Measurements from ENCODE around the gene FOS.

FOS gene

GRCh38 chr14:75290851-75291250 is 12.2 kb downstream of the FOS start:
- no peak for TF ChIP-seq ZNF274 (IDR thresholded peaks at IDR 0.05; ENCODE audit: low read depth, low read length)
- H3K4me3 ChIP-seq (ENCODE audit: low read length) = no peak overlapping the region

- no peak for TF ChIP-seq ZNF274 (IDR thresholded peaks at IDR 0.05; ENCODE audit: low read depth, low read length)
Observed at GRCh38 chr14:75291331-75291730, 12.7 kb downstream of the FOS start.

GRCh38 chr14:75292101-75292563 is 13.5 kb downstream of the FOS start:
- no peak overlapping the region for H3K4me3 ChIP-seq (ENCODE audit: low read length)
- no peak for TF ChIP-seq ZNF274 (IDR thresholded peaks at IDR 0.05; ENCODE audit: low read depth, low read length)

More at GRCh38 chr14:75291331-75291730, 12.7 kb downstream of the FOS start:
- no peak overlapping the region for H3K4me3 ChIP-seq (ENCODE audit: low read length)

- no peak overlapping the region for H3K4me3 ChIP-seq (ENCODE audit: low read length)
- no peak for TF ChIP-seq ZNF274 (IDR thresholded peaks at IDR 0.05; ENCODE audit: low read depth, low read length)
Observed at GRCh38 chr14:75292886-75293285, 14.3 kb downstream of the FOS start.

- no peak for TF ChIP-seq ZNF274 (IDR thresholded peaks at IDR 0.05; ENCODE audit: low read depth, low read length)
Observed at GRCh38 chr14:75293920-75294648, 15.5 kb downstream of the FOS start.

GRCh38 chr14:75294649-75295033 is 16.0 kb downstream of the FOS start:
- TF ChIP-seq ZNF274 (IDR thresholded peaks at IDR 0.05; ENCODE audit: low read depth, low read length) = no peak
- H3K4me3 ChIP-seq (ENCODE audit: low read length) = peak overlapping the region; percentile 92

More at GRCh38 chr14:75293920-75294648, 15.5 kb downstream of the FOS start:
- H3K4me3 ChIP-seq (ENCODE audit: low read length) = peak overlapping the region; percentile 92

- no peak for TF ChIP-seq ZNF274 (IDR thresholded peaks at IDR 0.05; ENCODE audit: low read depth, low read length)
- peak overlapping the region; percentile 92 for H3K4me3 ChIP-seq (ENCODE audit: low read length)
Observed at GRCh38 chr14:75295061-75295461, 16.4 kb downstream of the FOS start.

GRCh38 chr14:75295491-75296345 is 17.1 kb downstream of the FOS start:
- TF ChIP-seq ZNF274 (IDR thresholded peaks at IDR 0.05; ENCODE audit: low read depth, low read length) = no peak
- H3K4me3 ChIP-seq (ENCODE audit: low read length) = peak overlapping the region; percentile 92; the same call in 1 of the 2 replicates

- H3K4me3 ChIP-seq (ENCODE audit: low read length) = no peak overlapping the region
- no peak for TF ChIP-seq ZNF274 (IDR thresholded peaks at IDR 0.05; ENCODE audit: low read depth, low read length)
Observed at GRCh38 chr14:75297411-75298040, 18.9 kb downstream of the FOS start.

GRCh38 chr14:75298187-75298965 is 19.7 kb downstream of the FOS start:
- no peak overlapping the region for H3K4me3 ChIP-seq (ENCODE audit: low read length)
- TF ChIP-seq ZNF274 (IDR thresholded peaks at IDR 0.05; ENCODE audit: low read depth, low read length) = no peak

- H3K4me3 ChIP-seq (ENCODE audit: low read length) = no peak overlapping the region
- no peak for TF ChIP-seq ZNF274 (IDR thresholded peaks at IDR 0.05; ENCODE audit: low read depth, low read length)
Observed at GRCh38 chr14:75299059-75299458, 20.4 kb downstream of the FOS start.

- no peak for TF ChIP-seq ZNF274 (IDR thresholded peaks at IDR 0.05; ENCODE audit: low read depth, low read length)
- H3K4me3 ChIP-seq (ENCODE audit: low read length) = no peak overlapping the region
Observed at GRCh38 chr14:75299576-75299975, 20.9 kb downstream of the FOS start.

- no peak overlapping the region for H3K4me3 ChIP-seq (ENCODE audit: low read length)
- no peak for TF ChIP-seq ZNF274 (IDR thresholded peaks at IDR 0.05; ENCODE audit: low read depth, low read length)
Observed at GRCh38 chr14:75301666-75302325, 23.2 kb downstream of the FOS start.

Measured in GM08714 (cell line).